ENCODE results near the gene LHFPL2.

Gene LHFPL2

DNA sequence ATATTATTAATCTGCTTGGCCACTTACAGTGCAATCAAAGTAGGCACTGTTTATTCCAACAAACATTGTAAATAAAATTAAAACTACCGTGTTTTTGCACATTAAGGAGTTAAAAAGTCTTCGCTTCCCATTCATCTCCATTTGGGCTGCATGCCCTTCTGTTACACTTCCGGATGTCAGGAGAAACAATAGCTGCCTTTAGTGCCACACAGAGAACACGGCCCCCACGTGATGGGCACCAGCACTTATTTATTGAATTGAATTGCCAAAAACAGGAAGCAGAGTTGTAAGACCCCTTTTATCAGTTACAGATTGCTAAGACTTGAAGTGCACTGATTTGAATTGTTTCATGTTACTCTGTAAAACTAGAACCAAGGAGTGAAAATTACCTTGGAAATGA is 80.4 kb downstream of the LHFPL2 start:
- Histone ChIP-seq H3K4me1 (peaks cover 8% of the 10 kb centered on the region), H3K27me3 (ENCODE audit: low read depth) (no peaks in the 10 kb centered on the region), H3K4me3 (no peak overlapping the region), H3K9me3 (no peaks in the 10 kb centered on the region), H3K36me3 (replicated peaks) (no peaks in the 10 kb centered on the region; the same call in 1 of the 2 replicates)
- no peak for DNase-seq (ENCODE audit: low spot score in 2 of 2)
- in situ Hi-C loops (cut with MboI; ENCODE audit: low sequenced_read_pairs) = no loop called here

DNA sequence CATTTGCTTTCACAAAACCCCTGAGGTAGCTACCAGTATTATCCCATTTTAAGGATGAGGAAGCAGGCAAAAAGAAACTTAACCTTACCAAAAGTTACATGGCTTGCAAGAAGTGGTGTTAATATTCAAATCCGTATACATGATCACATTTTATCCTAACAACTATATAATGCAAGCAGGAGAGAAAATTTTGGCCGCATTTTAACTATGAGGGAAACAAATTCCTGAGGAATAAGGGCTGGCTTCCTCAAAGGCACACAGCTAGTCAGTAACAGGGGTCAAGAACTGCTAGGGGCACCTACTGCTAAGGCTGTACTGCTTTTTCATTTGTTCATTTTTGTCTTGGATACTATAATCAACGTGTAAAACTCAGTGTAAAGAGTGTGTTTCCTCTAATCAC is 81.0 kb downstream of the LHFPL2 start:
- Histone ChIP-seq H3K4me3 (no peak overlapping the region), H3K36me3 (replicated peaks) (no peaks in the 10 kb centered on the region; the same call in 1 of the 2 replicates), H3K4me1 (peaks cover 8% of the 10 kb centered on the region), H3K27me3 (ENCODE audit: low read depth) (no peaks in the 10 kb centered on the region), H3K9me3 (no peaks in the 10 kb centered on the region)
- DNase-seq (ENCODE audit: low spot score in 2 of 2) = no peak
- in situ Hi-C loops (cut with MboI; ENCODE audit: low sequenced_read_pairs) = no loop called here

GRCh38 chr5:78566747-78567425 is 81.7 kb downstream of the LHFPL2 start:
- DNase-seq (ENCODE audit: low spot score in 2 of 2) = no peak
- Histone ChIP-seq H3K9me3 (no peaks in the 10 kb centered on the region), H3K36me3 (replicated peaks) (no peaks in the 10 kb centered on the region; the same call in 1 of the 2 replicates), H3K4me1 (peaks cover 8% of the 10 kb centered on the region), H3K4me3 (no peak overlapping the region), H3K27me3 (ENCODE audit: low read depth) (no peaks in the 10 kb centered on the region)
- in situ Hi-C loops (cut with MboI; ENCODE audit: low sequenced_read_pairs) = no loop called here

DNA sequence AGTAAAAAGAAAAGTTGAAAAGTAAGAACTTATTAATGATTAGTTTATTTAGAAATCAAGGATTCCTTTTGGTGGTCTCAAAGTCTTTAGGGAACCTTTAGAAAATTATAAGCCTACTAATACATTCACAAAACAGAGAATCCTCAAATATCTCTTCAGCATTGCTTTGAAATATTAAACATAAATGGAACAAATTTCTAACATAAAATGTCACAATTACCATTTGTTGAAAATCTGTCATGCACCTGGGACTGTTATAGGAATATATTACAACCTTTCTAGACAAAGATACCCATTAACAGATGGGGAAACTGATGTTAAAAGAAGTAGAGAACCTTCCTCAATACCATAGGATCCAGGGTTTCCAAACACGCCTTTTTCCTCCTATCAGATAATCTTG is 83.2 kb downstream of the LHFPL2 start:
- peaks cover 8% of the 10 kb centered on the region for H3K4me1 ChIP-seq
- no peak for DNase-seq (ENCODE audit: low spot score in 2 of 2)
- H3K9me3 ChIP-seq = no peaks in the 10 kb centered on the region
- no peak overlapping the region for H3K4me3 ChIP-seq
- H3K36me3 ChIP-seq (replicated peaks) = no peaks in the 10 kb centered on the region; the same call in 1 of the 2 replicates
- in situ Hi-C loops (cut with MboI; ENCODE audit: low sequenced_read_pairs) = no loop called here
- no peaks in the 10 kb centered on the region for H3K27me3 ChIP-seq (ENCODE audit: low read depth)

GRCh38 chr5:78563621-78564020 is 85.0 kb downstream of the LHFPL2 start:
- Histone ChIP-seq H3K36me3 (replicated peaks) (no peaks in the 10 kb centered on the region; the same call in 1 of the 2 replicates), H3K4me1 (no peaks in the 10 kb centered on the region), H3K9me3 (no peaks in the 10 kb centered on the region), H3K4me3 (no peak overlapping the region), H3K27me3 (ENCODE audit: low read depth) (no peaks in the 10 kb centered on the region)
- no peak for DNase-seq (ENCODE audit: low spot score in 2 of 2)
- in situ Hi-C loops (cut with MboI; ENCODE audit: low sequenced_read_pairs) = no loop called here

- Histone ChIP-seq H3K4me3 (no peak overlapping the region), H3K36me3 (replicated peaks) (no peaks in the 10 kb centered on the region; the same call in 1 of the 2 replicates), H3K27me3 (ENCODE audit: low read depth) (no peaks in the 10 kb centered on the region), H3K4me1 (no peaks in the 10 kb centered on the region), H3K9me3 (no peaks in the 10 kb centered on the region)
- no peak for DNase-seq (ENCODE audit: low spot score in 2 of 2)
- in situ Hi-C loops (cut with MboI; ENCODE audit: low sequenced_read_pairs) = no loop called here
Observed at GRCh38 chr5:78562714-78563330, 85.8 kb downstream of the LHFPL2 start.

- DNase-seq (ENCODE audit: low spot score in 2 of 2) = no peak
Observed at GRCh38 chr5:78562001-78562400, 86.6 kb downstream of the LHFPL2 start.

GRCh38 chr5:78561261-78561660 is 87.3 kb downstream of the LHFPL2 start:
- H3K9me3 ChIP-seq = no peaks in the 10 kb centered on the region
- DNase-seq (ENCODE audit: low spot score in 2 of 2) = no peak
- no peaks in the 10 kb centered on the region for H3K4me1 ChIP-seq
- H3K36me3 ChIP-seq (replicated peaks) = no peaks in the 10 kb centered on the region; the same call in 1 of the 2 replicates
- in situ Hi-C loops (cut with MboI; ENCODE audit: low sequenced_read_pairs) = no loop called here
- no peaks in the 10 kb centered on the region for H3K27me3 ChIP-seq (ENCODE audit: low read depth)
- H3K4me3 ChIP-seq = no peak overlapping the region

More at GRCh38 chr5:78562001-78562400, 86.6 kb downstream of the LHFPL2 start:
- no peaks in the 10 kb centered on the region; the same call in 1 of the 2 replicates for H3K36me3 ChIP-seq (replicated peaks)
- in situ Hi-C loops (cut with MboI; ENCODE audit: low sequenced_read_pairs) = no loop called here
- no peaks in the 10 kb centered on the region for H3K27me3 ChIP-seq (ENCODE audit: low read depth)
- H3K9me3 ChIP-seq = no peaks in the 10 kb centered on the region
- H3K4me3 ChIP-seq = no peak overlapping the region
- no peaks in the 10 kb centered on the region for H3K4me1 ChIP-seq

- no peak for DNase-seq (ENCODE audit: low spot score in 2 of 2)
- in situ Hi-C loops (cut with MboI; ENCODE audit: low sequenced_read_pairs) = no loop called here
- Histone ChIP-seq H3K27me3 (ENCODE audit: low read depth) (no peaks in the 10 kb centered on the region), H3K4me3 (no peak overlapping the region), H3K36me3 (replicated peaks) (no peaks in the 10 kb centered on the region; the same call in 1 of the 2 replicates), H3K9me3 (no peaks in the 10 kb centered on the region), H3K4me1 (no peaks in the 10 kb centered on the region)
Observed at GRCh38 chr5:78560000-78560855, 88.3 kb downstream of the LHFPL2 start.

DNA sequence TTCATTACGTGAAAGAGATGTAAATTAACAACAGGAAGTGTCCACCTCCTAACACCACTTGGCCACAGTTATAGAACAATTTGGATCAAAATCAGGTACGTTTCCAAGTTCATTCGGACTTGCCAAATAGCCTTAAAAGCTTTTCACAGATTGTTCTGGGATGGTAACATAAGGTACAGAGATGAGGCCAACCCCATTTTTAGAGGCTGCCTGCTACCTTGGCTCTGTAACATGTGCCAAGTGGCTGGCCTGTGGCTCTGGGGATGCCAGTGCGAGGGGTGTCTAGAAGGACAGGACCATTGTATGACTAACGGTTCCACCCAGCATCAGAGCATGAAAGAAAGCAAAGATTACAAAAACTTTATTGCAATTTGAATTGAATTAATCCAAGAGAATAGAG is 91.0 kb downstream of the LHFPL2 start:
- H3K27me3 ChIP-seq (ENCODE audit: low read depth) = no peaks in the 10 kb centered on the region
- no peaks in the 10 kb centered on the region for H3K4me1 ChIP-seq
- in situ Hi-C loops (cut with MboI; ENCODE audit: low sequenced_read_pairs) = no loop called here
- H3K4me3 ChIP-seq = no peak overlapping the region
- H3K36me3 ChIP-seq (replicated peaks) = no peaks in the 10 kb centered on the region
- H3K9me3 ChIP-seq = no peaks in the 10 kb centered on the region
- no peak for DNase-seq (ENCODE audit: low spot score in 2 of 2)

DNA sequence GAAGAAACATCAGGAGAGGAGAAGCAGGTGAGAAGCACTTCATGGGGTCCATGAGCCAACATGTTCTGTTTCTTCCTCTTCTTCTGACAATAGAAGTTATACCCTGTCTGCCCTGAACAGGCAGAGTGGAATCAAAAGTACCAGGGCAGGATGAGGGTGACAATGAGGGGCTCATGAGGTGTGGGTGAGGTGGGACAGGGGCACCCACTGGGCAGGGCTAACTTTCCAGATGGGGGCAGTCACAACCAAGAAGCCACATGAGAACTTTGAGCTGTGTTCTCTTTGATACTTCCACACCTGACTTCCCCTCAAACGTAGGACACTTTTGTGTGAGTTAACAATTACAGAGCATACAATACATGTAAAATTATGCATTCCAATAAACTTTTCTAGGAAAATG is 92.7 kb downstream of the LHFPL2 start:
- Histone ChIP-seq H3K4me3 (no peak overlapping the region), H3K27me3 (ENCODE audit: low read depth) (no peaks in the 10 kb centered on the region), H3K4me1 (no peaks in the 10 kb centered on the region), H3K36me3 (replicated peaks) (no peaks in the 10 kb centered on the region), H3K9me3 (no peaks in the 10 kb centered on the region)
- in situ Hi-C loops (cut with MboI; ENCODE audit: low sequenced_read_pairs) = no loop called here
- no peak for DNase-seq (ENCODE audit: low spot score in 2 of 2)

GRCh38 chr5:78554670-78555069 is 93.9 kb downstream of the LHFPL2 start:
- in situ Hi-C loops (cut with MboI; ENCODE audit: low sequenced_read_pairs) = no loop called here
- Histone ChIP-seq H3K9me3 (no peaks in the 10 kb centered on the region), H3K27me3 (ENCODE audit: low read depth) (no peaks in the 10 kb centered on the region), H3K36me3 (replicated peaks) (no peaks in the 10 kb centered on the region), H3K4me3 (no peak overlapping the region), H3K4me1 (no peaks in the 10 kb centered on the region)
- no peak for DNase-seq (ENCODE audit: low spot score in 2 of 2)

DNA sequence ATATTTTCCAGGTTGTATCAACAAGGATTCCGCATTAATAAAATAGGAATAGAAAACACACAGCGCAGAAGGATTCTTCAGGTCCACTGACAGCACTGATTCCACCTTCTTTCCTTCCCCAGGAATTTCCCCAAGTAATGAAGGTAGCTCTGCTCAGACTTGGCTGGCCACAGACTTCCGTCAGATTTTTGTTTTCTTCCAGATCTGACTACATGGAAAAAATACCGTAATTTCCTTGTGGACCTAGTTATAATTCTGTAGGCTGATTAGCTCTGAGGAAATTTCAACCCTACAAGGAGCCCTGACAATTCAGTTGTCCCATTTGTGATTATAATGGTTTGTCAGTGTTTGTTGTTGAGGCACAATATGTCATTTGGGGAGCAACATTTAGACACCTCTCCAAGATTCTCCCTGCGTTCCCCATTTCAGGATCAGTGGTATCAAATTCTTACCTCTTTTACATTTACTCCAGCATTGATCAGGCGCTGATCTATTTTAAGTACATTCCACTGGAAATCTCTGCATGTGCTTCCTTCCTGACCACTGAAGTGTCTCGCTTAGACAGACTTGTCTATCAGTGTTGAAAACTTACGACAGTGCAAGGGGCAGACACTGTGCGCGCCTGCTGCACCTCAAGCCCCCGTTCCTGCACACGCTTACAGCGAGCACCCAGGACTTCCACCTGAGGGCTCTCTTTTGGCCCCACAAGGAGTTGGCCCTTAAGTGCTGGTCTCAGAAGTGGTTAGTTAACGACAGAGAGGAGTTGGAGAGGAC is 94.8 kb downstream of the LHFPL2 start:
- no peaks in the 10 kb centered on the region for H3K9me3 ChIP-seq
- no peaks in the 10 kb centered on the region for H3K36me3 ChIP-seq (replicated peaks)
- no peak for DNase-seq (ENCODE audit: low spot score in 2 of 2)
- in situ Hi-C loops (cut with MboI; ENCODE audit: low sequenced_read_pairs) = no loop called here
- H3K4me3 ChIP-seq = no peak overlapping the region
- H3K27me3 ChIP-seq (ENCODE audit: low read depth) = no peaks in the 10 kb centered on the region
- no peaks in the 10 kb centered on the region for H3K4me1 ChIP-seq

Measured in HAP-1 (cell line).